GM18867 (cell line): ENCODE results near the gene TEX28.
"Not testable (repeated sequence)": the region's sequence is repeated elsewhere in the genome, so short reads cannot be mapped to it uniquely, and the experiment has no call there.

Experiments
- ATAC-seq: cut with Tn5 transposase; IDR thresholded peaks from one replicate; pipeline ENCODE4 v1.9.1; 2021; ENCODE audit warnings: mild to moderate bottlenecking, moderate library complexity; ENCODE audit not compliant: unreplicated experiment

The TEX28 gene

GRCh38 chrX:154294791-154295574 is at the start of gene TEX28:
TSS of gene TEX28 (minus strand) at chrX:154295124. CDS start at chrX:154292117, 3,007 bp downstream.
- no peak for ATAC-seq

- peak; percentile 24 for ATAC-seq
Observed at GRCh38 chrX:154343620-154344019, 48.7 kb upstream of the TEX28 start.

GRCh38 chrX:154343063-154343462 is 48.1 kb upstream of the TEX28 start:
- ATAC-seq = not testable (repeated sequence)

GRCh38 chrX:154341399-154342298 is 46.7 kb upstream of the TEX28 start:
- ATAC-seq = peak; percentile 72

- ATAC-seq = no peak
Observed at GRCh38 chrX:154334496-154334895, 39.6 kb upstream of the TEX28 start.

- ATAC-seq = peak; percentile 75
Observed at GRCh38 chrX:154333837-154334271, 38.9 kb upstream of the TEX28 start.

GRCh38 chrX:154333116-154333515 is 38.2 kb upstream of the TEX28 start:
- ATAC-seq = no peak

GRCh38 chrX:154332561-154332960 is 37.6 kb upstream of the TEX28 start:
- no peak for ATAC-seq

- no peak for ATAC-seq
Observed at GRCh38 chrX:154329294-154329693, 34.4 kb upstream of the TEX28 start.

GRCh38 chrX:154328646-154329045 is 33.7 kb upstream of the TEX28 start:
- ATAC-seq = no peak

- no peak for ATAC-seq
Observed at GRCh38 chrX:154327038-154327820, 32.3 kb upstream of the TEX28 start.

- no peak for ATAC-seq
Observed at GRCh38 chrX:154325541-154325940, 30.6 kb upstream of the TEX28 start.

- ATAC-seq = no peak
Observed at GRCh38 chrX:154323537-154323936, 28.6 kb upstream of the TEX28 start.

GRCh38 chrX:154322890-154323289 is 28.0 kb upstream of the TEX28 start:
- ATAC-seq = no peak

- ATAC-seq = no peak
Observed at GRCh38 chrX:154321594-154321993, 26.7 kb upstream of the TEX28 start.

- ATAC-seq = no peak
Observed at GRCh38 chrX:154321152-154321551, 26.2 kb upstream of the TEX28 start.

- ATAC-seq = no peak
Observed at GRCh38 chrX:154320406-154320805, 25.5 kb upstream of the TEX28 start.

GRCh38 chrX:154317391-154317995 is 22.6 kb upstream of the TEX28 start:
- ATAC-seq = no peak

- ATAC-seq = no peak
Observed at GRCh38 chrX:154315416-154315815, 20.5 kb upstream of the TEX28 start.

- ATAC-seq = no peak
Observed at GRCh38 chrX:154313147-154313546, 18.2 kb upstream of the TEX28 start.

GRCh38 chrX:154312116-154312515 is 17.2 kb upstream of the TEX28 start:
- ATAC-seq = no peak
